Measurements from ENCODE around the gene SERPINA9. TPM values are rescaled to one million over a fixed set of nuclear protein-coding genes. Genes with fewer than 3 reads are reported as not detected.

Gene SERPINA9
- not detected for total RNA-seq

DNA sequence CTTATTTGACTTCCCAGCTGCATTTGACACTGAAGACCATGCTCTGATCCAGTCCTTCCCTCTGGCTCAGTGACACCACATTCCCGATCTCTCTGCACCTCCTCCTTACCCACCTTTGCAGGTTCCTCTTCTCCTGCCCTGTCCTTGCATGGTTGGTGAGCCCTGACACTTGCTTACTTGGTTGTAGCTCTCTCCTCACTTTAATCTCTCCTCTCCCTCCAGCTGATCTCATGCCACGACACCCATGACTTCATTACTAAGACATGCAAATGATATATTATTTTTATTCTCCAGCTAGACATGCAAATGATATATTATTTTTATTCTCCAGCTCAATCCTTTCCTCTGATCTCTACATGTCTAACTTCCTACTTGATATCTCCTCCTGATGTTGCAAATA is at the start of gene SERPINA9:
Gene SERPINA9 (minus strand): TSS at position 175 of the 400 bp plus-strand sequence. CDS start 6,357 bp downstream, outside the sequence.

GRCh38 chr14:94509356-94509755 is 33.4 kb upstream of the SERPINA9 start, which contains the start of gene SERPINA12:
SERPINA12 (minus strand) TSS chr14:94509469; CDS start chr14:94498397, 11,072 bp downstream.

Other genes with a start within 250 kb of the SERPINA9 start
- not detected for gene SERPINA10, start 182.9 kb downstream of the SERPINA9 start, total RNA-seq
- gene SERPINA6, start 152.9 kb downstream of the SERPINA9 start, total RNA-seq = not detected
- gene SERPINA2, start 109.5 kb downstream of the SERPINA9 start, total RNA-seq = not detected
- under 1 TPM in 1 of 2 experiments, not detected in 1; 0.14 TPM for gene SERPINA1, start 87.6 kb downstream of the SERPINA9 start, total RNA-seq
- gene SERPINA11, start 23.4 kb downstream of the SERPINA9 start, total RNA-seq = not detected
- gene SERPINA12, start 33.3 kb upstream of the SERPINA9 start, total RNA-seq = not detected
- not detected for gene SERPINA4, start 85.2 kb upstream of the SERPINA9 start, total RNA-seq
- not detected for gene SERPINA5, start 105.2 kb upstream of the SERPINA9 start, total RNA-seq
- not detected for gene SERPINA3, start 136.2 kb upstream of the SERPINA9 start, total RNA-seq

All from activated naive CD4-positive, alpha-beta T cell treated with anti-CD3 and anti-CD28 coated beads, Interleukin-2, amount 10 ng/mL, durations not matched to agents 5 hours and 36 hours (primary cell).